Lower lobe of right lung (tissue), 2 donors: ENCODE measurements around the gene ZNF853. TPM values are rescaled to one million over a fixed set of nuclear protein-coding genes. Genes with fewer than 3 reads are reported as not detected.
A peak's percentile ranks its signal among the peaks of the same experiment; 100 is the strongest.

ENCODE experiments used
- ATAC-seq, 2 donors: fragments of 200-7000 bp; cut with Tn5 transposase; one replicate each; pipeline ENCODE4 v1.9.1; 2020 to 2022; ENCODE audit warnings: mild to moderate bottlenecking in 2 of 2, moderate library complexity in 2 of 2
- DNase-seq: peaks from one replicate; pipeline ENCODE4 v3.0.0-alpha.2; 2020
- H3K27ac ChIP-seq: fragments of 200-600 bp; one replicate; pipeline ENCODE4 v1.8.0; 2022
- H3K27me3 ChIP-seq: fragments of 200-600 bp; one replicate; pipeline ENCODE4 v1.8.0; 2022; ENCODE audit warnings: low read depth
- H3K36me3 ChIP-seq: fragments of 200-600 bp; one replicate; pipeline ENCODE4 v1.8.0; 2022; ENCODE audit warnings: mild to moderate bottlenecking
- H3K4me1 ChIP-seq: fragments of 200-600 bp; one replicate; pipeline ENCODE4 v1.8.0; 2022
- H3K4me3 ChIP-seq: fragments of 200-600 bp; one replicate; pipeline ENCODE4 v1.8.0; 2022; ENCODE audit warnings: mild to moderate bottlenecking
- H3K9me3 ChIP-seq: fragments of 200-600 bp; one replicate; pipeline ENCODE4 v1.8.0; 2022
- intact Hi-C: fragments of 100-400 bp; cut with DNase I; formaldehyde crosslinking; loops from one replicate; pipeline ENCODE4 v1.11.0; 2022
- long read RNA-seq: library from polyadenylated mRNA; unstranded; transcript quantifications from one replicate; pipeline ENCODE4 v2.0.0, GENCODE V29; 2021
- total RNA-seq: library from RNA; stranded (reverse); fragmentation: NEBNext Ultra II Directional; extraction: Animal tissue kit (Norgen Biotek cat#: 25700); gene quantifications from one replicate; pipeline ENCODE4 v1.2.1, GENCODE V29; 2021
- TF ChIP-seq, protein P1 (sequence below): fragments of 200-600 bp; IDR thresholded peaks from one replicate; pipeline ENCODE4 v1.8.0; 2022; ENCODE audit warnings: antibody characterized with exemption, mild to moderate bottlenecking
- donor health status: DM: no; HTN: yes; CAD: no; lungs with severe emphysema.

Gene ZNF853
- total RNA-seq, result 4.4 TPM
- long read RNA-seq, transcript ZNF853-201 (3 exons, 3,857 nt), result major isoform, 6 of 22 reads
- long read RNA-seq, partial matches to known transcripts, result 4 of 22 reads
- long read RNA-seq, other reads (novel, unspliced or antisense), result 12 of 22 reads

DNA sequence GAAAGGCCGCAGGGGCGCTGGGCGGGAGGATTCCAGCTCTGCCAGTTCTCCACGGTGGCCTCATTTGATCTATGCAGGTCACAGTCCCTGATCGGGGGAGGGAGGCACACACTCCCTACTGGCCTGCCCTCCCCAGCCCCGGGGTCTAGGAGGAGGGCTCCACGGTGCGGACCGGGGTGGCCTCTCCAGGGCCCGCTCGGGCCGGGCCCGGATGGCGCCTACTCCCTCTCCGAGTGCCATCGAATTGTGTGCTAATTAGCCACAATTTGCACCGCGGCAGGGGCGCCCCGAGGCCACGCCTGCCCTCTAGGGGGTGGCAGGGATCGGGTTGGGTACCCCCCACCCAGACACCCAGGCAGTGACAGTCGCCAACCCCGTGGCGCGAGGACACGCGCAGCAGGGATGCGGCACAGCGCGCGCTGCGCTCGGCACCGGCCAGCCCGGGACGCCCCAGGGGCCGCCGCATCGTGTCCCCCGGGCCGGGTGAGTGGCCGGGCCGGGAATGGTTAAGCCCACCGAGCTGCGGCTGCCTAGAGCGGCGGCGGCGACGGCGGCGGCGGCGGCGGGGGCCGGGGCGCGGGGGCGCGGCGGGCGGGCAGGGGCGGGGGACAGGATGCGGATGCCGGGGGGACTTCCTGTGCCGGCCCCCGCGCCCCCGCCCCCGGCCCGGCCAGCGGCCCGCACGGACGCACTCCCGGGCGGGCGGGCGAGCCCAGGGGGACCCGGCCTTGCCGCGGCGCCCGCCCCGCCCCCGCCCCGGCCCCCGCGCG is at the start of gene ZNF853:
TSS of gene ZNF853 (plus strand) at position 658 of the 770 bp plus-strand sequence. CDS start 565 bp downstream, outside the sequence.
- intact Hi-C loops, result no loop called here
- Histone ChIP-seq H3K9me3 (no peaks in the 10 kb centered on the region), H3K27ac (peak within 1 kb of the TSS; percentile 46), H3K4me3 (peak within 1 kb of the TSS; percentile 63), H3K36me3 (no peaks in the 10 kb centered on the region), H3K4me1 (peaks cover 17% of the 10 kb centered on the region), H3K27me3 (peaks cover 7% of the 10 kb centered on the region)
- DNase-seq, result no peak
- TF ChIP-seq, protein P1, sequence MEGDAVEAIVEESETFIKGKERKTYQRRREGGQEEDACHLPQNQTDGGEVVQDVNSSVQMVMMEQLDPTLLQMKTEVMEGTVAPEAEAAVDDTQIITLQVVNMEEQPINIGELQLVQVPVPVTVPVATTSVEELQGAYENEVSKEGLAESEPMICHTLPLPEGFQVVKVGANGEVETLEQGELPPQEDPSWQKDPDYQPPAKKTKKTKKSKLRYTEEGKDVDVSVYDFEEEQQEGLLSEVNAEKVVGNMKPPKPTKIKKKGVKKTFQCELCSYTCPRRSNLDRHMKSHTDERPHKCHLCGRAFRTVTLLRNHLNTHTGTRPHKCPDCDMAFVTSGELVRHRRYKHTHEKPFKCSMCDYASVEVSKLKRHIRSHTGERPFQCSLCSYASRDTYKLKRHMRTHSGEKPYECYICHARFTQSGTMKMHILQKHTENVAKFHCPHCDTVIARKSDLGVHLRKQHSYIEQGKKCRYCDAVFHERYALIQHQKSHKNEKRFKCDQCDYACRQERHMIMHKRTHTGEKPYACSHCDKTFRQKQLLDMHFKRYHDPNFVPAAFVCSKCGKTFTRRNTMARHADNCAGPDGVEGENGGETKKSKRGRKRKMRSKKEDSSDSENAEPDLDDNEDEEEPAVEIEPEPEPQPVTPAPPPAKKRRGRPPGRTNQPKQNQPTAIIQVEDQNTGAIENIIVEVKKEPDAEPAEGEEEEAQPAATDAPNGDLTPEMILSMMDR, result no peak
- ATAC-seq, result peak; percentile 40 to 54

DNA sequence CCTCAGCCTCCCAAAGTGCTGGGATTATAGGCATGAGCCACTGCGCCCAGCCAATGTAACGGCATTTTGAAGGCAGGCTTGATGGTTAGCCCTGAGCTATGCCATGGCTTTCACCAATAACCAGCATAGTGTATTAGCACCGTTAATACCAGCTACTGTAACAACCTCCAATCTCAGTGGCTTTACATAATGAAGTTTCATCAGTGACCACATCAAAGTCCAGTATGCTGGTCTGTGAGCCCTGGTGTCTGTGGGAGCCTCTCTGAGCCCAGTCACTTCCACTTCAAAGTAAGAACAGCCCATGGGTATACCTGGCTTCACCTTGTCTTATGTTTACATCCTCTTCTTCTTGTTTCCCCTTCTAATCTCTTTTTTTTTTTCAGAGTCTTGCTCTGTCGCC is 49.8 kb upstream of the ZNF853 start:
- TF ChIP-seq, protein P1, result no peak
- Histone ChIP-seq H3K4me1 (no peaks in the 10 kb centered on the region), H3K4me3 (no peak overlapping the region), H3K9me3 (no peaks in the 10 kb centered on the region), H3K36me3 (no peaks in the 10 kb centered on the region), H3K27ac (no peak overlapping the region), H3K27me3 (peaks cover 5% of the 10 kb centered on the region)
- ATAC-seq (no peak), DNase-seq (no peak)
- intact Hi-C loops, result no loop called here

DNA sequence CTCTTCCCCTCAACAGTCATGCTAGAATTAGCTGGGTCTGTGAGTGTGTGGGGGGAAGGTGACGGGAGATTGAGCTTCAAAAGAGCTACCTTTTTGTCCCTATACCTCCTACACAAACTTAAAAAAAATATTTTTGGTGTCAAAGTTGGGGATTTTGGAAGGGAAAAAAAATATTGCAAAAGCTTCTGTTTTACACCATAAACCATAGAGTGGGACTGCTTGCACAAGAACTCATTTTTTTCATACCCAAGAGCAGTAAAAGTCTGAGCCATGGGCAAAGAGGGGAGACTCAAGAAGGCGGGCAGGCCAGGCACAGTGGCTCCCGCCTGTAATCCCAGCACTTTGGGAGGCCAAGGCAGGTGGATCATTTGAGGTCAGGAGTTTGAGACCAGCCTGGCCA is 47.5 kb upstream of the ZNF853 start:
- peaks cover 7% of the 10 kb centered on the region for H3K27me3 ChIP-seq
- no peaks in the 10 kb centered on the region for H3K36me3 ChIP-seq
- no peaks in the 10 kb centered on the region for H3K4me1 ChIP-seq
- TF ChIP-seq, protein P1, result no peak
- ATAC-seq (no peak), DNase-seq (no peak)
- no peak overlapping the region for H3K27ac ChIP-seq
- H3K9me3 ChIP-seq, result no peaks in the 10 kb centered on the region
- H3K4me3 ChIP-seq, result no peak overlapping the region
- intact Hi-C loops, result no loop called here

DNA sequence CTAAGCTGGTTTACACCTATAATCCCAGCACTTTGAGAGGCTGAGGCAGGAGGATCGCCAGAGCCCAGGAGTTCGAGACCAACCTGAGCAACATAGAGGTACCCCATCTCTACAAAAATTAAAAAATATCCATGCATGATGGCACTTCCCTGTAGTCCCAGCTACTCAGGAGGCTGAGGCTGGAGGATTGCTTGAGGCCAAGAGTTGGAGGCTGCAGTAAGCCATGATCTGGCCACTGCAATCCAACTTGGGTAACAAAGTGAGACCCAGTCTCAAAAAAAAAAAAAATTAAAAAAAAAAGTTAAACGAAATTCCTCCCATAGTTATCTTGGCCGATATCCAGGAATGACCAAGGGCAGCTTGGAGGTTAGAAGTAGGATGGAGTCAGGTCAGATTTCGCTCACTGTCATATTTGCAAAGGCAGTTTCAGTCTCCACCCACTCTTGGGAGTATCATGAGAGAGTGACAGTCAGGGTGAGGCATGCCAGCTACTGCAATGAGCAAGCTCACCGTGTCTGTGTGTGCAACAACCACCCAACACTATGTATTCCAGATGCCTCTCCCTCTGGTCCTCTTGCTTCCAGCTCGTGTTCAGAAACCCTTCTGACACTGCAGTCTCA is 44.1 kb upstream of the ZNF853 start:
- Histone ChIP-seq H3K27ac (no peak overlapping the region), H3K36me3 (no peaks in the 10 kb centered on the region), H3K4me3 (no peak overlapping the region), H3K27me3 (peaks cover 7% of the 10 kb centered on the region), H3K9me3 (no peaks in the 10 kb centered on the region), H3K4me1 (no peaks in the 10 kb centered on the region)
- no peak for DNase-seq
- TF ChIP-seq, protein P1, result no peak
- no peak for ATAC-seq
- intact Hi-C loops, result no loop called here

DNA sequence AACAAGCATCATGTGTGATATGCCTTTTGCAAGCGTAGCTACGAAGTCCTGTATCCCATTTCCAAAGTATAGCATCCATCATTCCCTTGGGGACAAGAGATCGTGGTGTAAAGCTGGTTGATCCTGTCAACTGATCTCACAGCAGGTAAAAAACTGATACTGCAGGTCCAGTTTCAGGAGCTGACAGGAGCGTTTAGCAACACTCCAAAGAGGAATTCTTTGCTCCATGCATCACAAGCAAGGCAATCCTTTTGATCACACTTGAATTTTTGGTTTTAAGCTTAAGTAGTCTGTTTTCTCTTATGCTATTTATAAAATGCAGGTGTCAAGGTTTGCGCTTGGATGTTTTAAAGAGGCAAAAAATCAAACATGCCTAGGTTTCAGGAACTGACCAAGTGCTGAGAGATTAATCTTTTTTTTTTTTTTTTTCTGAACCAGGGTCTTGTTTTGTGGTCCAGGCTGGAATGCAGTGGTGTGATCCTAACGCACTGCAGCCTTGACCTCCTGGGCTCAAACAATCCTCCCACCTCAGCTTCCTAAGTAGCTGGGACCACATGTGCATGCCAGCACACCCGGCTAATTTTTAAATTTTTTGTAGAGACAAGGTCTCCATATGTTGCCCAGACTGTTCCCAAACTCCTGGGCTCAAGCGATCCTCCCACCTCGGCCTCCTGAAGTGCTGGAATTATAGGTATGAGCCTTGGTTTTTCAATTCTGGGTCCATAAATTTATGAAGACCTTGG is 40.0 kb upstream of the ZNF853 start:
- intact Hi-C loops, result no loop called here
- H3K36me3 ChIP-seq, result peaks cover 6% of the 10 kb centered on the region
- ATAC-seq (no peak), DNase-seq (no peak)
- no peak overlapping the region for H3K27ac ChIP-seq
- TF ChIP-seq, protein P1, result no peak
- H3K4me3 ChIP-seq, result no peak overlapping the region
- peaks cover 8% of the 10 kb centered on the region for H3K4me1 ChIP-seq
- no peaks in the 10 kb centered on the region for H3K9me3 ChIP-seq
- H3K27me3 ChIP-seq, result peaks cover 4% of the 10 kb centered on the region
